GM19035 (cell line): ENCODE data around the gene CABCOCO1.

Experiments used
- ATAC-seq: cut with Tn5 transposase; IDR thresholded peaks from one replicate; pipeline ENCODE4 v1.9.1; 2021; ENCODE audit not compliant: unreplicated experiment

Gene CABCOCO1

GRCh38 chr10:61779950-61780659, 117.4 kb downstream of the CABCOCO1 start:
- ATAC-seq = no peak

GRCh38 chr10:61780732-61781131, 118.0 kb downstream of the CABCOCO1 start:
- no peak for ATAC-seq

- no peak for ATAC-seq
Measured at GRCh38 chr10:61781969-61782403, 119.3 kb downstream of the CABCOCO1 start.

GRCh38 chr10:61784354-61785133, 121.8 kb downstream of the CABCOCO1 start:
- ATAC-seq = no peak

GRCh38 chr10:61785473-61786105, 122.9 kb downstream of the CABCOCO1 start:
- ATAC-seq = no peak

GRCh38 chr10:61786728-61787127, 124.0 kb downstream of the CABCOCO1 start:
- peak; percentile 99 for ATAC-seq

GRCh38 chr10:61787170-61787569, 124.4 kb downstream of the CABCOCO1 start:
- ATAC-seq = no peak

- no peak for ATAC-seq
Measured at GRCh38 chr10:61789031-61789430, 126.3 kb downstream of the CABCOCO1 start.

- no peak for ATAC-seq
Measured at GRCh38 chr10:61791216-61791615, 128.5 kb downstream of the CABCOCO1 start.

- ATAC-seq = no peak
Measured at GRCh38 chr10:61792097-61792716, 129.5 kb downstream of the CABCOCO1 start.

GRCh38 chr10:61792921-61793320, 130.2 kb downstream of the CABCOCO1 start:
- no peak for ATAC-seq

GRCh38 chr10:61793760-61794703, 131.3 kb downstream of the CABCOCO1 start:
- ATAC-seq = no peak

- no peak for ATAC-seq
Measured at GRCh38 chr10:61795147-61795546, 132.4 kb downstream of the CABCOCO1 start.

GRCh38 chr10:61795551-61795950, 132.8 kb downstream of the CABCOCO1 start:
- ATAC-seq = no peak

GRCh38 chr10:61796785-61797184, 134.1 kb downstream of the CABCOCO1 start:
- ATAC-seq = no peak

GRCh38 chr10:61797304-61798153, 134.8 kb downstream of the CABCOCO1 start:
- ATAC-seq = no peak

- ATAC-seq = no peak
Measured at GRCh38 chr10:61798713-61799112, 136.0 kb downstream of the CABCOCO1 start.

- no peak for ATAC-seq
Measured at GRCh38 chr10:61801484-61801883, 138.8 kb downstream of the CABCOCO1 start.

GRCh38 chr10:61803269-61803668, 140.5 kb downstream of the CABCOCO1 start:
- ATAC-seq = no peak
